ENCODE measurements around the gene LRFN2. TPM values are rescaled to one million over a fixed set of nuclear protein-coding genes. Genes with fewer than 3 reads are reported as not detected.
A peak's percentile ranks its signal among the peaks of the same experiment; 100 is the strongest.

LRFN2 gene
- total RNA-seq, 1 experiment from 2014 or later = 26.6 TPM

GRCh38 chr6:40346246-40346645 is 240.9 kb downstream of the LRFN2 start:
- no TSS peak for BruUV-seq (replicated peaks)
- POLR2A ChIA-PET (ENCODE audit: low non-redundant PET) = no interaction called here
- CTCF ChIA-PET = no interaction called here

DNA sequence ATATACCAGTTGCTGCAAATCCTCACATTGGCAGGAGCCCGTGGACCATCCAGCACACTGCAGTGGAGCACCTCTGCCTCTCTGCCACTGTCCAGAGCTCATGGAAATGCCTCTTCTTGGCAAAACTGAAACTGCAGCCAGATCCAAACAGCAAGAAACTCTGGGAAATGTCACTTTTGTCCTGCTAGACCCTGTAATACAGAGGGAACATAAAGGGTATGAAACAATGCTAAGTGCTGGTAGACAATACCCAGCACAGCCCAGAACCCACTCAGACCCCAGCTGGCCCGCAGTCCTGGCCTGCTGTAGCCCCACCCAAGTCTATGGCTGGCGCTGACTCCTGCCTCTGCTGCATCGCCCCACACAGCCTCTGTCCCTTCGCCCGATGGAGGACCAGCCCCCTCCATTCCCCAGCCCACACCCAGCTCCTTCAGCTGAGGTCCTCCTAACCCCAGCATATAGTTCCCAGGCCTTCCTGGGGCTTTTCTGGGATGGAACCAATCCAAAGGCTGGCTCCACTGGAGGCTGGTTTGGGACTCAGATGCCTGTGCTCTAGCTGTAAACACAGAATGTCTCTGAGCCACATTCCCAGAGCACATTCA is 242.5 kb downstream of the LRFN2 start:
- BruUV-seq (replicated peaks) = no TSS peak
- H3K27ac ChIP-seq (ENCODE audit: low read depth, low read length, poor library complexity, severe bottlenecking) = peak overlapping the region; percentile 48
- no peak for DNase-seq (ENCODE audit: low spot score)

More at GRCh38 chr6:40346246-40346645, 240.9 kb downstream of the LRFN2 start:
- Histone ChIP-seq H3K4me3 (ENCODE audit: low read depth, low read length, poor library complexity, severe bottlenecking) (no peak overlapping the region), H3K27me3 (replicated peaks; ENCODE audit: insufficient read depth, low read depth, low read length, poor library complexity) (no peaks in the 10 kb centered on the region), H3K36me3 (ENCODE audit: insufficient read depth, low read length, poor library complexity, severe bottlenecking) (no peaks in the 10 kb centered on the region), H3K9me3 (ENCODE audit: low read depth, low read length, poor library complexity, severe bottlenecking) (no peaks in the 10 kb centered on the region), H3K4me1 (ENCODE audit: insufficient read depth, low read length, poor library complexity, severe bottlenecking) (peaks cover 45% of the 10 kb centered on the region), H3K27ac (ENCODE audit: low read depth, low read length, poor library complexity, severe bottlenecking) (no peak overlapping the region)
- TF ChIP-seq EZH2 (IDR thresholded peaks at IDR 0.05; ENCODE audit: borderline replicate concordance, low read depth, low read length, poor library complexity, severe bottlenecking) (no peak), CTCF (conservative IDR thresholded peaks at IDR 0.05; ENCODE audit: low read depth, low read length) (no peak)
- intact Hi-C loops (cut with micrococcal nuclease; ENCODE audit: unreplicated experiment) = no loop called here
- no peak for DNase-seq (ENCODE audit: low spot score)

GRCh38 chr6:40343877-40344565 is 243.1 kb downstream of the LRFN2 start:
- no peaks in the 10 kb centered on the region for H3K36me3 ChIP-seq (ENCODE audit: insufficient read depth, low read length, poor library complexity, severe bottlenecking)
- peaks cover 35% of the 10 kb centered on the region for H3K4me1 ChIP-seq (ENCODE audit: insufficient read depth, low read length, poor library complexity, severe bottlenecking)
- intact Hi-C loops (cut with micrococcal nuclease; ENCODE audit: unreplicated experiment) = no loop called here
- peak overlapping the region; percentile 48 for H3K27ac ChIP-seq (ENCODE audit: low read depth, low read length, poor library complexity, severe bottlenecking)
- no peak for TF ChIP-seq EZH2 (IDR thresholded peaks at IDR 0.05; ENCODE audit: borderline replicate concordance, low read depth, low read length, poor library complexity, severe bottlenecking)
- no peak for TF ChIP-seq CTCF (conservative IDR thresholded peaks at IDR 0.05; ENCODE audit: low read depth, low read length)
- CTCF ChIA-PET = no interaction called here
- H3K4me3 ChIP-seq (ENCODE audit: low read depth, low read length, poor library complexity, severe bottlenecking) = no peak overlapping the region
- DNase-seq (ENCODE audit: low spot score) = no peak
- no peaks in the 10 kb centered on the region for H3K9me3 ChIP-seq (ENCODE audit: low read depth, low read length, poor library complexity, severe bottlenecking)
- POLR2A ChIA-PET (ENCODE audit: low non-redundant PET) = no interaction called here
- no peaks in the 10 kb centered on the region for H3K27me3 ChIP-seq (replicated peaks; ENCODE audit: insufficient read depth, low read depth, low read length, poor library complexity)
- BruUV-seq (replicated peaks) = no TSS peak

More for the DNA sequence above, 242.5 kb downstream of the LRFN2 start:
- ChIA-PET POLR2A (ENCODE audit: low non-redundant PET) (no interaction called here), CTCF (no interaction called here)
- intact Hi-C loops (cut with micrococcal nuclease; ENCODE audit: unreplicated experiment) = no loop called here
- H3K27me3 ChIP-seq (replicated peaks; ENCODE audit: insufficient read depth, low read depth, low read length, poor library complexity) = no peaks in the 10 kb centered on the region
- H3K9me3 ChIP-seq (ENCODE audit: low read depth, low read length, poor library complexity, severe bottlenecking) = no peaks in the 10 kb centered on the region
- peaks cover 42% of the 10 kb centered on the region for H3K4me1 ChIP-seq (ENCODE audit: insufficient read depth, low read length, poor library complexity, severe bottlenecking)
- TF ChIP-seq EZH2 (IDR thresholded peaks at IDR 0.05; ENCODE audit: borderline replicate concordance, low read depth, low read length, poor library complexity, severe bottlenecking) (no peak), CTCF (conservative IDR thresholded peaks at IDR 0.05; ENCODE audit: low read depth, low read length) (no peak)
- H3K4me3 ChIP-seq (ENCODE audit: low read depth, low read length, poor library complexity, severe bottlenecking) = no peak overlapping the region
- no peaks in the 10 kb centered on the region for H3K36me3 ChIP-seq (ENCODE audit: insufficient read depth, low read length, poor library complexity, severe bottlenecking)
